Activated CD4-positive, alpha-beta T cell treated with anti-CD3 and anti-CD28 coated beads, Interleukin-2, amount 50 U/mL, for 24 hours (primary cell): ENCODE measurements around the gene TBX4.
"Not testable (repeated sequence)": the region's sequence is repeated elsewhere in the genome, so short reads cannot be mapped to it uniquely, and the experiment has no call there.

Experiments used
- DNase-seq, 2 donors: peaks; one replicate each; pipeline ENCODE4 v3.0.0-alpha.2; 2020; ENCODE audit warnings: low read depth in 1 of 2, low spot score in 1 of 2

The TBX4 gene

DNA sequence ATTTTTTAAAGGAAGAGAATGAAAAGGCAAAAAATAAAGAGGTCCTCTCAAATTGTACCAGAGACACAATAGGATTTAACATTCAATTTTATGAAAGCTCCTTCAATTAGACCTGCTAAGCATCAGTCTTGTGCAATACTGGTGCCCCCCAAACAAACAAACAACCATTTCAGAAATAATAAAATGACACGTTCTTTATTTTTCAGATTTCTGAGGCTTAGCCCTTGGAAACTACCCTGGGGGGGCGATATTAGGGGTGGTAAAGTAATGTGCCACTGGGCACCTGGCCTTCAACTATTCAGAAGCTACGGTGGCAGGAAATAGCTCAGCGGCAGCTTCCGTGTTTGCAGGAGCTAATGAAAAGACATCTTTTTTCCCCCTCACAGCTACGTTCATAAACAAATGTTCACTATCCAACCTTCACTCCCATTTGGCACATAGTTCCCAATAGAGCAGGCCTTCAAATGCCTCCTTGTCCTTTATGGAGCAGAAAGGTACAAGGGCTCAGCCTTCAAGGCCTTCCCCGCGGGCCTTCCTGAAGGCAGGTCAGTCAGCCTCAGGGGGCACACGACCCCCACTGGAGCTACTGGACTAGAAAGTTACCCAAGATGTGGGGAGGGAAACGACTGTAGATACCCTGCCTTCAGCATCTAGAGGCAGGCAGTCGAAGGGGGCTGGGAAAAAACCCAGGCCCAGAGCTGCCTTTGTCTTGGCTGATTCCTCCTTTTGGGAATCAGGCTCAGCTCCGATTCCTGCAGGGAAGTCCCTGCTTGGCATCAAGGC lies 44.1 kb downstream of the TBX4 start:
- no peak for DNase-seq

DNA sequence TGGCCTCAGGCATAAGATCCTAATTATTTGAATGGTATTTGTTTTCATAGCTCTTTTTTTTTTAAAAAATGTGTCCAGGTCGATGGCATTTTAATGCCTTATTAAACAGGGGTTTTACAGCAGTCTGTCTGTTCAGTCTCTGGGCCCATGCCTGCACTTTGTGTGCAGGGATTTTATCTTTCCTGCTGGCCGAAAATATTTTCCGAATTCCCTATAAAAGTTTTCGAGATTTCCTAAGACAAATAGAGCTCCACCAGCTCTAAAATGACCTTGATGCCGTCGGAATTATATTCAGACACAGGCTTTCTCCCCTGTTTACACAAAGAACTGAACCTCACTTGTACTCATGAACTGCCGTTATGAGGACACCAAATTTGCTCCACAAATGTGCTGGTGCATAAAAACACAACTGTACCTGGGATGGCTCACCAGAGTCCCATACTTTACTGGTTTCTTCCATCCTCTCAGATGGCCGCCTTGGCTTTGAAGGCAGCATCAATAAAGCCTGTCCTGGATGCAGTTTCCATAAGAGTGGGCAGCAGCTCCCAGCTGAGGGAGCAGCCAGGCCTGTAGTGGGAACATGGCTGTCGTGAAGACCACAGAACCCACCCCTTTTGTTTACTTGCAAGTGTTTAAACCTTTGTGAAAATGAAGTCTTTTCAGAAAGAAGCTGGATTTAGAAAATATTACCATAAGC lies 44.9 kb downstream of the TBX4 start:
- no peak for DNase-seq

DNA sequence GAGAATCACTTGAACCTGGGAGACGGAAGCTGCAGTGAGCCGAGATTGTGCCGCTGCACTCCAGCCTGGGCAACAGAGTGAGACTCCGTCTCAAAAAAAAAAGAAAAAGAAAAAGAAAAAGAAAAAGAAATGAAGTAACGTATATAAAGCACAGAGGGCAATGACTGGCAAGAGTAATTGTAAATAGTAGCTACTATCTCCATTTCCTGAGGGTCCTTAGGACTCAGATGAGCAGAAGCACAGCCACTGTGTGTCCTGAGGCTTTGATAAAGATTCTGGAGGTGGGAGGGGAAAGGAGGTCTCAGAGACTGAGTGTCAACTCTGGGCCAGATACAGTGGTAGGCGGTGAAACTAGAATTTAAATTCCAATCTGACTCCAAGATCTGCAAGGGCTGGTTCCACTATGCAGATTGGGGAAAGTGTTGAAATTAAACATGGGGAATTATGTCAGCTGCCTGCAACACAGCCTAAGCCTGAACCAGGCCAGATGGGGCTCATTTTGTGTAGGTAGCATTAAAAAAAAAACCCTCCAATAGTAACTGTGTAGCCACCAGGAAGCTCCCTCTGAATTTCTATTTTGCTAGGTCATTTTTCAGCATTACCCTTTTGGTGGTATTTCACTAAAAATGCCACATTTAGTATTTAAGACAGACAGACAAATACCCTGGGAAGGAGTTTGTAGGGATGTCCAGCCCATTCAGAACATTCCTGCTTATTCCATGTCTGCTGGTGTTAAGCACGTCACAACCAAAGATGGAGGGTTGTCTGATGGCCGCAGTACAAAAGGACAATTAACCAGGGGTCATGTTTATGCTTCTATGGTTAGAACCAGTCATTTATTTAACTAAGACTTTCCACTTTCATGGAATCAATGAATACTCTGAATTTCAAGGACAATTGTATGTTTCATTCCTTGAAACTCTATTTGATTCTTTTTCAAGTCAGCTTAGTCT lies 46.1 kb downstream of the TBX4 start:
- no peak for DNase-seq

DNA sequence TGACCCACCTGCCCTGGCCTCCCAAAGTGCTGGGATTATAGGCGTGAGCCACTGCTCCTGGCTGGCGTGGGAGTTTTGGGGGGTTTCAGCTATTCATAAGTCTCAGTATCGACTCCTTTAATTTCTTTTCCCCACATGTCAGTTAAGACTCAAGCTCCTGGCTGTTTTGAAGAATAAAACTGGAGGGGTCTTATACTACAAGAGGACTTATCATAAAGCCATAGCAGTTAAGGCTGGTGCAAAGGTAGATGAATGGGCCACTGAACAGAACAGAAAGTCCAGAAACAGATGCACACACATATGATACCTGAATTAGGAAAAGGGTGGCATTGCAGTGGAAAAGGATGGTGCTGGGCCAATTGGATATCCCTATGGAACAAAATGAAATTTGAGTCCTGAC lies 47.4 kb downstream of the TBX4 start:
- no peak for DNase-seq

DNA sequence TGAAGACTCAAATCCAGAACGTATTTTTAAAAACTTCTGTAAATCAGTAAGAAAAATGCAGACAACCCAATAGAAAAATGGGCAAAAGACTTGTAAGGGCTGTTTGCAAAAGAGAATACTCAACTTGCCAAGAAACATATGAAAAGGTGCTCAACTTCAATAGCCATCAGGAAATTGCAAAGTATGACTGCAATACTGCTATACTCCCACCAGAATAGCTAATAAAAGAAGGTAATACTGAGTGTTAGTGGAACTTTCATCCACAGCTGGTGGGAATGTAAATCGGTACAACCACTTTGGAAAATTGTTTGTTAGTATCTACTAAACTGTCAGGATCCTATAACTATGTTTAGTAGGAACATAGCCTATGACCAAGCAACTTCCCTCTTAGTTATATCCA lies 48.1 kb downstream of the TBX4 start:
- DNase-seq = no peak

DNA sequence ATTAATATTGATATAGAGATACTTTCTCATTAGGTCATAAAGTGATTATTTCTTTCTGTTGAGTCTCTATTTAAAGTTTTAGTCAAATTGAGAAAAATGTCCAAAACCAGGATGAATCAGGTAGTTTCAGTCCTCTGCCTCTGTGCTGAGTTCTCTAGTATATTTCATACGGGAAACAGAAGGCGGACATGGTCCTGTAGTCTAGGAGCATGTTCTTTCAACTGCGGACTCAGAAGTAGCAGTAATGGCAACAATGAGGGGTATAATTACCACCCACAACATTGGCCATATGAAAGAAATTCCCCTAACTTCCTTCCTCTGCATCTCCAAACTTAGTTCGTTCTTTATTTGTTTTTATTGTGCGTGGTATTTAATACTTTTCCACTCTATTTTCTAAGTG lies 50.1 kb downstream of the TBX4 start:
- no peak for DNase-seq

DNA sequence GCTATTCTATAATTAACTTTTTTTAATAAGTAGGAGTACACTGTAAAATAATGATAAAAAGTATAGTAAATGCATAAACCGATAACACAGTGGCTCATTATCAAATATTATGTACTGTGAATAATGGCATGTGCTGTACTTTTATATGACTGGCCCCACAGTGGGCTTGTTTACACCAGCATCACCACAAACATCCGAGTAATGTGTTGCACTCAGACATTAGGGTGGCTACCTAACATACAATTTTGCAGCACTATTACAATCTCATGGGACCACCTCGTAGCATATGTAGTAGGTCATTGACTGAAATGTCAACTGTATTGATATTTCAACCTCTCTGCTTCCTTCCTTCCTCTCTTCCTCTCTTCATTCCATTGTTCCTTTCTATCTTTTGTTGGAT lies 51.7 kb downstream of the TBX4 start:
- no peak for DNase-seq

DNA sequence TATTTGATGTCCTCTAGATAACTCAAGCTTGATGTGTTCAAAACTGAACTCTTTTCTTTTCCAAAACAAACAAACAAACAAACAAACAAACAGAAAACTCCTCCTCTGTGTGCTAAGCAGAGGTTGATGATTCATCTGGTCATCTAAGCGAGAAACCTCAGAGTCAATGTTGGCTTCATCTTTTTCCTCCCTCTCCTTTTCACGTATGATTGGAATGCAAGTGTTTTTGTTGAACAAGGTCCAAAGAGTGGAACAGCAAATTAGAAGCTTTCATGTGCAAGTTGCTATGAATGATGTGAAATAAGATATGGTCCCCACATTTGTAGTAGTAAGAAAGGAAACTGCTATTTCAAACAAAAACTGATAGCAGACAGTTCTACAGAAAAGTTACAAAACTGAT lies 52.5 kb downstream of the TBX4 start:
- no peak for DNase-seq

DNA sequence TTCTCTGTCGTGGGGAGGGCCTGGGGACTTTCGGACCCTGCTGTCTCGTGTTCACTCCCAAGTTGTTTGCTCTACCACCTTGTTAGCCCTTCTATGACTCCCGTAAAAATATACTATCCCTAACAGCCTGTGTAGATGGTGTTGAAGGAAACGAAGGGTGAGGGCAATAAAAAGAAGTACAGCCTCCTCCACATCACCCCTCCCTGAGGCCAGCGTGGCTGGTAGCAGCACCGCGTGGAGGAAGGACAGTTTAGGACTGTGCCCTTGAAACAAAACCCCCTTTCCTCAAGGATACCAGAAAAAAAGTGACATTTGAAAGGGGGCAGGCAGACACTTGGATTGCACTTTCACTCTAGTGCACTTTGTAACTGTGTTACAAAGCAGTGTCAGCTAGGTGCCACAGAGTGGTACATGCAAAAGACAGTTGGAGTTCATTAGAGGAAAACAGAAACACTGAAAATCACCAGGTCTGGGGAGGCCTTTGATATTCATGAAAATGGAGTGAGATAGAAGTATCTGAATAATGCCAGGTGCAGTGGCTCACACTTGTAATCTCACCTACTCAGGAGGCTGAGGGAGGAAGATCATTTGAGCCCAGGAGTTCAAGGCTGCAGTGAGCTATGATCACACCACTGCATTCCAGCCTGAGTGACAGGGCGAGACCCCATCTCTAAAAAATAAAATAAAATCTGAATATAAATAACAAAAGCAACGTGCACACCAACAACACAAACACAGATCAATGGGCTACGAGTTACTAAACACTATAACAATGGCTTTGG lies 53.8 kb downstream of the TBX4 start:
- DNase-seq = no peak

DNA sequence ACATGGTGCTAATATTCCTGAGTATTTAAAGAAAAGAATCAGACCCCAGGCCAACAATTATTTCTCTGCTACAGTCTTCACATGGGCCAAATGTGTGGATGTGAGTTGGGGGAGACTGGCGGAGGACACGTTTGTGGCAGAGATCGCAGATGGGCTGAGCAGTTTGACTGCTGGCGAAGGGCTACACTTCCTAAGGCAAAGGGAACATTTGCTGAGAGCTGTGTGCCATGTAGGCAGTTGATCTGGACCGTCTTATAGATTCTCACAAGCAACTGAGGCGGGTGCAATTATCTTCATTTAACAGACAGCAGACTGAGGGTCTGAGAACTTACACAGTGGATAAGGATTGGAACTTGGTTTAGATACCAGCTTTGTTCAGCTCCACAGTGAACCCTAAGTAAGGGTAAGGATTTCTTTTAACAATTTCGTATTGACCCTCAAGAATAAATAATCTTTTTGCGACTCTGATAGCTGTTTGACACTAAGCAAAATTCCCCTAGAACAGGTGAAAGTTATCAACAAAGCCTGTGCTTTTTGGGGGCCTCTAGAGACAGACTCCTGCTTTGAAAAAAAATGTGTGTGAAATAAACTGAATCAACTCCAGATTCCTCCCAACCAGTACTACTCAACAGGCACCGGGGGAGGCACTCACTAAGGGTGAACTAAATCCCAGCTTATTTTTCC lies 55.3 kb downstream of the TBX4 start:
- DNase-seq = no peak

DNA sequence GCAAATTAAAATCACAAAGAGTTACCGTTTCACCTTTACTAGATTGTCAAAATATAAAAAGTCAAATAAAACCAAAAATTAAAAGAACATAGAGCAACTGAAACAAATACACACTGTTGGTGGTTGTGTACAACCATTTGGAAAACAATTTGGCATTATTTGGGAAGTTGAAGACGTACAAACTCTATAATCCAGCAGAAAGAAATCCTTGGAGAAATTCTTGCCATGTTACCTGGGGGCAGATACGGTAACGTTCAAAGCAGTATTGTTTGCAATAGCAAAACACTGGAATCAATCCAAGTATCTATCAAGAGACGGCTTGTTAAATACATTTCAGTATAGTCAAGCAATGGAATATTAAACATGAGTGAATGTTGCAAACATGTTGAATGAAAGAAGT lies 56.7 kb downstream of the TBX4 start:
- no peak for DNase-seq

DNA sequence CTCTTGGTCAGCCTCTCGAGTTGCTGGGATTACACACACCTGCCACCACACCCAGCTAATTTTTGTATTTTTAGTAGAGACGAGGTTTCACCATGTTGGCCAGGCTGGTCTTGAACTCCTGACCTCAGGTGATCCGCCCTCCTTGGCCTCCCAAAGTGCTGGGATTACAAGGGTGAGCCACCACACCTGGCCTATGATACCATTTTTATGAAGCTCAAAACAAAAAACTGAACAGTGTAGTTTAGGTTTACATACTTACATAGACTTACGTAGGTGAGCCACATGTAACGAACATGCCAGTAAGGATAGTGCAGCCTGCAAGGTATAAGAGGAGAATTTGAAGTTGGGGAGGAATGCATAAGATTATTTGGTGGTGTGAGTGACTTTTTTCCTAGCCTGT lies 57.2 kb downstream of the TBX4 start:
- not testable (repeated sequence) for DNase-seq

DNA sequence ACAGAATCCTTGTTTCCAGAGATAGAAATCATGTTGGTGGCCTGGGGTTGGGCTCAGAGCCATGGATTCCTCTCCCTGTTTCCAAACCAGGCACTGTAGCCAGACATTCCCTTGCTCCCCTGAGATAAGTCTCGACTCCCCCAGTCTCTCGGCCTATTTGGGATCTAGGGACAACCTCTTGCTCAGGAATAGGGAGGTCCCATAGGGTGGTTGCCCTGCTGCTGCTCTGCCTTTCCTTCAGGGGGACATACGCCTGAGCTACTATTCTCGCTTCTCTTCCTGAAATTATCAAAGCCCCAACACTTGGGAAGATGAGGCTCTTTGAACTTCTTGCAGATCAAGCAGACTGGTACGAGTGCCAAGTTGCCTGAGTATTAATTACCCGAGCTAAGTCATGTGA lies 58.0 kb downstream of the TBX4 start:
- DNase-seq = no peak

DNA sequence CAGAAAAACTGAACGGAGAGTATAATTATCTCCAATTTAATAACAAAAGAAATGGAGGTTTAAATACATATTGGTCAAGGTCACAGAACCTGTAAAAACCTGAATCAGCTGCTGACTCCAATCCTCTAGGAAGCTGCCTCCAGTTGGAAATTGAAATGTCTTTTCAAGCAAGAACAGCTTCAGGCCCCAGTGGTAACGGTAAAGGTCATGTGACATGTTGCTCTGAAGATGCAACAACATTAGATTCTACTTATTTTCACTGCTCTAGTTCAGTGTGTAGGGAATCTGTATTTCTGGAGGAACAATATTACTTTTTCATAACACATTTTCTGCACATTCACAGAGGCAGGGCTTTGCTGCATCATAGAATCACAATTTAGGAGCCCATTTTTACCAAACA lies 58.8 kb downstream of the TBX4 start:
- DNase-seq = no peak

DNA sequence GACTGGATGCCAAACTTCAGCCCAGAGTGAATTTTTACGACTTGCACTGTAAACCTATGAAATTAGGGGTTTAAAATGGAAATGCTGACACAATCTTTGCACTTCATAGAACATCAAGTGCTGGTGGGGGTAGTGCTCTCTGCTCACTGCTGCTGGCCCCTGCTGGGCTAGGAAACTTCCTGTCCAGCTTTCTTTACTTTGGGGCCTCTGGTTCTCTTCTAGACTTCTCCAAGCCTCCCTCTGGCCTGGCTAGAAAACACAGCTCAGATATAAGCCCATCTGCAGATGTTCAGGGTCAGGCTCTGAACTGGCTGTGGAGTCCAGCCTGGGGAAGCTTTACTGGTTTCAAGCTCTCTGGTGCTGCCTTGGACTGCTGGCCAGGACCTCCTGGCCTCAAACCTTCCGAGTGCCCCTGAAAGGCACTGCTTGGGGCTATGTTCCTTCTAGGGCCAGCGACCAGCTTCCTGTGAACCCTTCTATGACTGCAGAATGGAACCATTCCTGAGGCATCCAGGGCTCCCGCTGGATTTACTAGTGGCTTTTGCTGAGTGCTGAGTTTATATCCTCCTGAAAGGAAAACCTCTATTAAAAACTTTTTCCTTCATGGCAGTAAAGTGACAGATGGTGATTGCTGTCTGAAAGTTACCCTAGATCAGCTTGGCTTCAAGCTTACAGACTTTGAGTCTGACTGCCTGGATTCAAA lies 59.4 kb downstream of the TBX4 start:
- no peak for DNase-seq

DNA sequence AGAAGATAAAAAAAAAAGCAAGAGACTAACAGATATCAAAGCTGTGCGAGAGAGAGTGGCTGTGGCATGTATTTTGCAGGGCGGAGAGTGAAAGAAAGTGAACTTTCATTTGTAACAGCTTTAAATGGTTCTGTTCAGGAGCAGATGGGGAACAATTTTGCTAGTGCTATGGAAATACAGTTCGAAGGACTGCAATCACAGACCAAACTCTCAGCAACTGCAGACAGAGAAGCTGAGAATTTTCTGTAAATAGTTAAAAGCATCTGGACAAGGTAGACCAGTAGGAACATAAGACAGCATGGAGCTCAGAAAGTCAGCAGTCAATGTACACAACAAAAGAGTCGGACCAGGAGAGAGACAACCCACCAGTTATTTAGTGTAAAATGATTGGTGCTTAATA lies 62.3 kb downstream of the TBX4 start:
- DNase-seq = no peak

DNA sequence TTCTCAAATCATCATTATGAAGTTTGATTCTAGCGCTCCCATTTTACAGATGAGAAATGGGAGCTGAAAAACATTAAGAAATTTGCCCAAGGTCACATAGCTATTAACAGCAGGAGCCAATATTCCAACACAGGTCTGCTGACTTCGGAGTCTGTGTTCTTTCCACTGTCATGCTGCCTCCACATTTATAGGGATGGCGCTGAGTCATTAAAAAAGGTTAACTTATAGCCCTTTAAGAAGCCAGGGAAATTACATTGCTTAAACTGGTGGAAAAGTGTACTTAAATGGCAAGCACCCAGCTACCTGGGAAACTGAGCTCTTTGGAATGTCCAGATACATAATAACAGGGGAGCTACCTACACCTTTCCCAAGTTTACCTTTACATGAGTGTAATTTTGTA lies 65.0 kb downstream of the TBX4 start:
- no peak for DNase-seq

DNA sequence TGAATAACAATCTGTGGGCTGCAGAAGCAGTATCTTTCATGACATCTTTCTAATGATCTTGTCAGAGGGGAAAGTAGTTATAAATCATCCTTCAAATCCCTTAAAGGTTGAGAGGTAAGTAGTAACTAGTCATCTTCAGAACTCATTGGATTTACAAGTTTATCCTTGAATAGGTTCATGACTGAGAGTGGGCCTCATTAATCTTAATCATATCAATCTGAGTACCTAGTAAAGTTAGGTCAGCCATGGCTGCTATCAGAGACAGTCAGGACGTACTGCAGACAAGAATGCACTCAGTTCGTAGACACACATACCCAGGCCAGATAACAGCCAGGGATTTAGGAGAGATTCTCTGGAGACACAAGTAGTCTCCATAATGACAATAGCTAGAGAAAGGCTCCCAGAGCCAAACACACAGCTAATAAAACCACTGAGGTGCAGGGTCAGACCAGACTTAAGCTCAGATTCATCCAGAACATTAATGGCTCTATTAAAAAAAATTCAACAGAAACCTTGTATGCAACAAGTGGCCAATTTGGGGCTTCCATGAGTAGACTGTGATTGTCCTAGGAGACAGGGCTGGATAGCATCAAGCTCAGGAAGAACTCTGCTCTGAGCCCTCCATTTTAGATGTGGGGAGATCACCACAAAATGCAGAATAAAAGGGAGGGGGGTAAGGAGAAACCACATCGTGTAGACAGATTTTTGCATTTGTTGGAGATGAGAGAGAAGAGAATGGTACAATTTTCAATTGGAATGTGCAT lies 65.8 kb downstream of the TBX4 start:
- DNase-seq = no peak

DNA sequence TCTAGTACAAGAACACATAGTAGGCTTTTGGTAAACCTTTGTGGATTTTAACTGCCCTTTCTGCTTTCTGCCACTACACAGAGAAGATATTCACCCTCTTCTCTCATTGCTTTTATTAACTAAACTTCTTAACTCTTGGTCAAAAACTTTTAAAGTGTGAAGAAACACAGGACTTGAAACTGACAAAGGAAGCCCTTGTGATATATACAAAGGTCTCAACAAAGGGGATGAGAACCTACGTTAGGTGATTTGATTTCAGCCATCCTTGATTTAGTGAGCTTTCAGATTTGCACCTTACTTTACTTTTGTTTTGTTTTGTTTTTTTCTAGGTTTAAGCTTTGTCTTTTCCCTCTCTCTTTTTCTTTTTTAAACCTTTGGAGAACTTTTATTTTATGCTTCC lies 66.9 kb downstream of the TBX4 start:
- DNase-seq = no peak
